Brain microvascular endothelial cell (primary cell): ENCODE data around the gene GOSR1.
"Not testable (repeated sequence)": the region's sequence is repeated elsewhere in the genome, so short reads cannot be mapped to it uniquely, and the experiment has no call there.

Experiments
- DNase-seq: peaks from one replicate; pipeline ENCODE4 v3.0.0-alpha.2; 2020
- H3K27ac ChIP-seq: fragments of 250-450 bp; sonication (Bioruptor Pico); 2 replicates; pipeline ENCODE4 v1.5.1; 2020; ENCODE audit warnings: mild to moderate bottlenecking, moderate library complexity
- H3K27me3 ChIP-seq: fragments of 250-450 bp; sonication (Bioruptor Pico); replicated peaks from 2 replicates; pipeline ENCODE4 v1.5.1; 2020; ENCODE audit warnings: mild to moderate bottlenecking
- H3K36me3 ChIP-seq: fragments of 250-450 bp; sonication (Bioruptor Pico); replicated peaks from 2 replicates; pipeline ENCODE4 v1.5.1; 2020; ENCODE audit warnings: mild to moderate bottlenecking
- H3K4me3 ChIP-seq: 2 replicates; pipeline ENCODE4 v1.5.1; 2011; ENCODE audit warnings: low read depth, mild to moderate bottlenecking, control low read depth, low read length, moderate library complexity
- CTCF ChIP-seq: IDR thresholded peaks from 2 replicates; pipeline ENCODE4 v1.5.1; 2011; ENCODE audit warnings: low read depth, mild to moderate bottlenecking, moderate library complexity, low read length, control low read depth, inconsistent platforms; ENCODE audit errors: missing control alignments
- in situ Hi-C: cut with HindIII; loops from 2 replicates; pipeline ENCODE4 v1.10.0; 2017; ENCODE audit warnings: low sequenced_read_pairs, low pct_ligation_motif_present

The GOSR1 gene

GRCh38 chr17:30557916-30558685 is 80.9 kb downstream of the GOSR1 start:
- in situ Hi-C loops, result no loop called here
- no peaks in the 10 kb centered on the region for H3K27me3 ChIP-seq
- no peak overlapping the region for H3K27ac ChIP-seq
- peak; percentile 12 for DNase-seq
- TF ChIP-seq CTCF, result no peak
- no peaks in the 10 kb centered on the region for H3K36me3 ChIP-seq
- H3K4me3 ChIP-seq, result no peak overlapping the region

GRCh38 chr17:30558686-30559545 is 81.7 kb downstream of the GOSR1 start:
- Histone ChIP-seq H3K36me3 (no peaks in the 10 kb centered on the region), H3K27me3 (no peaks in the 10 kb centered on the region), H3K4me3 (no peak overlapping the region), H3K27ac (no peak overlapping the region)
- in situ Hi-C loops, result no loop called here
- no peak for DNase-seq
- no peak for TF ChIP-seq CTCF

GRCh38 chr17:30559656-30560055 is 82.4 kb downstream of the GOSR1 start:
- no peak overlapping the region for H3K4me3 ChIP-seq
- H3K27me3 ChIP-seq, result no peaks in the 10 kb centered on the region
- H3K36me3 ChIP-seq, result no peaks in the 10 kb centered on the region
- in situ Hi-C loops, result no loop called here
- no peak overlapping the region for H3K27ac ChIP-seq
- no peak for TF ChIP-seq CTCF
- DNase-seq, result no peak

- H3K27me3 ChIP-seq, H3K4me3 ChIP-seq, in situ Hi-C loops, DNase-seq, H3K36me3 ChIP-seq, H3K27ac ChIP-seq: not testable (repeated sequence)
These were observed 83.2 kb downstream of the GOSR1 start for GRCh38 chr17:30560117-30561026.

GRCh38 chr17:30561766-30562165 is 84.6 kb downstream of the GOSR1 start:
- DNase-seq, H3K27me3 ChIP-seq, H3K27ac ChIP-seq, H3K4me3 ChIP-seq, H3K36me3 ChIP-seq, in situ Hi-C loops: not testable (repeated sequence)

GRCh38 chr17:30563131-30563904 is 86.1 kb downstream of the GOSR1 start:
- H3K27ac ChIP-seq, H3K27me3 ChIP-seq, H3K36me3 ChIP-seq, in situ Hi-C loops, DNase-seq, H3K4me3 ChIP-seq: not testable (repeated sequence)

- in situ Hi-C loops, H3K4me3 ChIP-seq, H3K36me3 ChIP-seq, H3K27me3 ChIP-seq, DNase-seq, H3K27ac ChIP-seq: not testable (repeated sequence)
These were observed 86.7 kb downstream of the GOSR1 start for GRCh38 chr17:30563905-30564390.

GRCh38 chr17:30564422-30565072 is 87.3 kb downstream of the GOSR1 start:
- H3K27me3 ChIP-seq, H3K36me3 ChIP-seq, H3K27ac ChIP-seq, H3K4me3 ChIP-seq, in situ Hi-C loops, DNase-seq: not testable (repeated sequence)
